Daoy (cell line): Measurements from ENCODE around the gene TBC1D17. TPM values are rescaled to one million over a fixed set of nuclear protein-coding genes. Genes with fewer than 3 reads are reported as not detected.

Source experiments
- DNase-seq: peaks from one replicate; pipeline ENCODE4 v3.0.0-alpha.2; 2015; ENCODE audit warnings: low read depth
- total RNA-seq: library from RNA; depleted of rRNA; stranded (reverse); fragments of >200 nt; shearing (Covaris generic); gene quantifications from 2 replicates; pipeline ENCODE4 v1.2.3, GENCODE V29; 2014

TBC1D17 gene
- total RNA-seq, 1 experiment from 2014 or later: 5.9 TPM

- DNase-seq: no peak
These were observed 16.6 kb downstream of the TBC1D17 start for GRCh38 chr19:49894011-49894664.

GRCh38 chr19:49894879-49895565 lies 17.5 kb downstream of the TBC1D17 start:
- DNase-seq: peak; percentile 44

GRCh38 chr19:49895566-49896297 lies 18.2 kb downstream of the TBC1D17 start:
- peak; percentile 37 for DNase-seq

- peak; percentile 86 for DNase-seq
These were observed 19.5 kb downstream of the TBC1D17 start, which contains the start of gene IL4I1 for GRCh38 chr19:49896863-49897621. Gene IL4I1 (minus strand): TSS chr19:49896887. CDS start chr19:49896160, 727 bp downstream.

- no peak for DNase-seq
These were observed 26.6 kb downstream of the TBC1D17 start for GRCh38 chr19:49904136-49904535.

GRCh38 chr19:49906879-49907564 lies 29.5 kb downstream of the TBC1D17 start:
- DNase-seq: no peak

- DNase-seq: no peak
These were observed 30.4 kb downstream of the TBC1D17 start for GRCh38 chr19:49907745-49908446.

- DNase-seq: no peak
These were observed 31.2 kb downstream of the TBC1D17 start for GRCh38 chr19:49908480-49909420.

GRCh38 chr19:49910179-49910578 lies 32.7 kb downstream of the TBC1D17 start:
- no peak for DNase-seq

- no peak for DNase-seq
These were observed 34.1 kb downstream of the TBC1D17 start for GRCh38 chr19:49911381-49912145.

GRCh38 chr19:49912965-49913685 lies 35.6 kb downstream of the TBC1D17 start:
- no peak for DNase-seq

- DNase-seq: no peak
These were observed 36.2 kb downstream of the TBC1D17 start for GRCh38 chr19:49913720-49914119.

GRCh38 chr19:49915271-49915670 lies 37.8 kb downstream of the TBC1D17 start:
- DNase-seq: no peak

- DNase-seq: no peak
These were observed 39.6 kb downstream of the TBC1D17 start for GRCh38 chr19:49916839-49917733.

GRCh38 chr19:49918089-49918488 lies 40.6 kb downstream of the TBC1D17 start:
- DNase-seq: no peak

- DNase-seq: no peak
These were observed 43.3 kb downstream of the TBC1D17 start for GRCh38 chr19:49920624-49921363.
